ENCODE data around the gene TNPO3.

TNPO3 gene

GRCh38 chr7:128937647-128938543, 117.0 kb downstream of the TNPO3 start, which contains the start of gene IRF5:
IRF5 (plus strand) TSS chr7:128937927; CDS start chr7:128942082, 4,155 bp downstream.
- no peak for FAIRE-seq

GRCh38 chr7:128937271-128937646, 117.7 kb downstream of the TNPO3 start:
- no peak for FAIRE-seq

- no peak for FAIRE-seq
These were observed 118.1 kb downstream of the TNPO3 start for GRCh38 chr7:128936798-128937197.

DNA sequence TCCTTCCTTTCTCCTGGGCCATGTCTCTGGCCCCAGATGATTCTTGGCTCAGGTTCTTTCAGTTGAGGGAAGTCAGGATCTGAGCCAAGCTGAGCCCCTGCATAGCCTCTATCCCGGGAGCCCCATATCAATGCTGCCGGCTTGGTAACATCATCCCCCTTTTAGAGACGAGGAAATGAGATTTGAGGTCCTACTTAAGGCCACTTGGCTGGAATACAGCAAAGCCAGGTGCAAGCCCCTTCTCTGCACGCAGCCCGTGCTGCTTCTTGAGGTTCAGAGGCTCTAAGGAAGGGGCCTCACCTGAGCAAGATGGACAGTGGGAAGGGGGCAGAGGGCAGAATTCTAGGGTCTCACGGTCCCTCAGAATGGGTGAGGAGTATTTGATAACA, 119.6 kb downstream of the TNPO3 start:
- FAIRE-seq = no peak

GRCh38 chr7:128934361-128935341, 120.3 kb downstream of the TNPO3 start:
- FAIRE-seq = no peak

DNA sequence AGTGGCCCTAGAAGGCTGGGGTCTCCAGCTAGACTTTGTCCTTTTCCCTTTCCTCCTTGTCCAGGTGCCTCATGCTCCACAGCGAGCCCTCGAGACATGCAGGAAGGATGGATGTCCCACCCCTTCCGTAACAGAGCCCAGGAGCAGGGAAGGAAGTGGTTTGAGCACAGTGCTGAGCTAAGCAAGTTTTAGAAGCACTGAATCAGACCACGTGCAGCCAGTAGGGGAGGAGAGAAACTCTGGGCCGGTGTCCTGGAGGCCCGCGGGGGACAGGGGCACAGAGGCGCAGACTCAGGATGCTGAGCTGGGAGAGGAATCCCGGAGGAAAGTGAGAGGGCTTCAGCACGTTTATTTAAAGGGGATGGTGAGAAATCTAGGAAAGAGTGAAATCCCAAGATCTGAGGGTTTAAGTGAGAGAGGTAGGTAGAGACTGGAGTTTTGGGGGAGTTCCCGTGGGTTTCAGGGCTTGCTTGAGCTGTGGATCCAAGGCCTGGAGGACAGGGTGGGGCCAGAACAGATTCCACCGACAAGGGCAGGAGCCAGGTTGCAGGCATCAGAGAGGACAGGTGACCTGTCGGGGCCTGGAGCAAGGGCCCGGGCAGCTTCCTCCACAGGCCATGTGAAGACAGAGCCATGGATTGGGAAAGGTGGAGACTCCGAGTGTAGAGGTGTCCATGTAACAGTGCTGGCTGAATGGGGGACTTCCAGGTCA, 121.6 kb downstream of the TNPO3 start:
- FAIRE-seq = no peak

DNA sequence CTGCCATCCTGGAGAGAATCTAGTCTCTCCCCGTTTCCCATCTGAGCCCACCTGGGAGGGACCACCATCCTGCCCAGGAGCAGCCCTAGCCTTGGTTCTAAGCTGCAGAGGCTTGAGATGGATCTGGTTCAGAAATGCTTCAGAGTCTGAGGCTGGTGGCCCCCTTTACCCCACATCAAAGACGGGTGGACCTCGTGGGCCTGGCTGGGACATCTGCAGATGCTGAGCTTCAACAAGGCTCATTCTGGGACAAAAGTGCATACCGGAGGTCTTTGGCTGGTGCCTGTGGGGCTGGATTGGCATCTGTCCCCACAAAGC, 122.1 kb downstream of the TNPO3 start:
- no peak for FAIRE-seq

DNA sequence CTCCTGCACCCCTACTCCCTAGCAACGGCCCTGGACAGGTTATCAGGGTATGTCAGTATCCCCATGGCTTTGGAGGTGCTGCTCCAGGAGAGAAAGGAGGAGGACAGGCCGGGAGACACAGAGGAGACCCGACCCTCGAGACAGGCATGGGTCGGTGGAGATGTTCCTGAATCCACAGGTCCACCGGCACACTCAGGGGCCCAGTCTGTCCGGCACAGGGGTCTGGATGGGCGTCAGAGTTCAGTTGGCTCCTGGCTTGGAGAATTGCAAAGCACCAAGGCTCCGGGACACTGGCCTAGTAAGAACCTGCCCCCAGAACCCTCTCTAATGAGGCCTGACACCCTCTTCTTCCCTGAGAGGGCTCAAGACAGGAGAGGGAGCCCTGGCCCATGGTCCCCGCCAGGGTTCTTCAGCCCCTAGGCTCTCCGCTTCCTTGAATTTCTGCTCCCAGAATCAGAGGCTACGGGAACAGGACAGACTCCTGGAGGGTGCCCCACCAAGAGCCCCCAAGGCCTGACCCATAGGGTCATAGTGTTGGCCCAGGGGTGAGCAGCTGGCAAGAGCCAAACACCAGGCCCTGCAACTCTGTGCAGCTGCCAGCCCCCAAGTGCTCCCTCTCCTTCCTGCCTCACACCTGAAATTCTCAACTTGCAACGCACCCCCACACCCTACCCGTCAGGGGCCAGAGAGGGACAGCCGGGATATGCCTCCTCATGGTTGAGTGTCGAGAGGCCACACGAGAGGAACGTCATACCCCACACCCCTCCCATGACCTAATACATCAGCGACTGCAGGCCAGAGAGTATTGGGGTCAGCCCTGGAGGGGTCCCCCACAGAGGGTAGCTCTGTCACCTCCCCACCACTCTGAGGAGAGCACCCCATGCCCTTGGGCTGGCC, 122.7 kb downstream of the TNPO3 start:
- no peak for FAIRE-seq

DNA sequence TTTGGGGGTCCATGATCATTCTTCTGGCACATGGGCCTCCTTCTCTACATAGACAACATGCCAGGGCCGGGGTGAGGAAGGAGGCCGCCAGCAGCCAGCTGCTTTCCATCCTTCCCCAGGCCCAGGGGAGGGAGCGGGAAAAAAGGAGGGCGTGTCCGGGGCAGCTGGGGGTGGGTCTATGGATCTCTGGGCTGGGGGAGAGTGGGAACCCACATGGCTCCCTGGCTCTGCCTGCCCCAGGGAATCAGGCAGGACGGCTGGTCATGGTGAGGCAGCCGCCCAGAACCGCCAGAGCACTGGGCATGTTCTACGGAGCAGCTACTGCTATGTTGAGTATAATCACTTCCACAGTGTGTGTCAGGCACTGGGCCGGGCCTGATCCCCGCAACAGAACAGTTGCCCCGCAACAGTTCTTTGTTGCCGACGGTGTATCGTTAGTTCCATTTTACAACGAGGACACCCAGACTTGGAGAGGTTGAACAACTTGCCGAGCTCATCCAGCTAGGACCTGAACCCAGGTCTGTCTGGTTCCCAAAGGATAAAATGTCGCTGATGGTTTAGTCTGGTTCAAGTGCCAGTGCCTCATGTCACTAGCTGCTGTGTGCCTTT, 123.6 kb downstream of the TNPO3 start:
- no peak for FAIRE-seq

DNA sequence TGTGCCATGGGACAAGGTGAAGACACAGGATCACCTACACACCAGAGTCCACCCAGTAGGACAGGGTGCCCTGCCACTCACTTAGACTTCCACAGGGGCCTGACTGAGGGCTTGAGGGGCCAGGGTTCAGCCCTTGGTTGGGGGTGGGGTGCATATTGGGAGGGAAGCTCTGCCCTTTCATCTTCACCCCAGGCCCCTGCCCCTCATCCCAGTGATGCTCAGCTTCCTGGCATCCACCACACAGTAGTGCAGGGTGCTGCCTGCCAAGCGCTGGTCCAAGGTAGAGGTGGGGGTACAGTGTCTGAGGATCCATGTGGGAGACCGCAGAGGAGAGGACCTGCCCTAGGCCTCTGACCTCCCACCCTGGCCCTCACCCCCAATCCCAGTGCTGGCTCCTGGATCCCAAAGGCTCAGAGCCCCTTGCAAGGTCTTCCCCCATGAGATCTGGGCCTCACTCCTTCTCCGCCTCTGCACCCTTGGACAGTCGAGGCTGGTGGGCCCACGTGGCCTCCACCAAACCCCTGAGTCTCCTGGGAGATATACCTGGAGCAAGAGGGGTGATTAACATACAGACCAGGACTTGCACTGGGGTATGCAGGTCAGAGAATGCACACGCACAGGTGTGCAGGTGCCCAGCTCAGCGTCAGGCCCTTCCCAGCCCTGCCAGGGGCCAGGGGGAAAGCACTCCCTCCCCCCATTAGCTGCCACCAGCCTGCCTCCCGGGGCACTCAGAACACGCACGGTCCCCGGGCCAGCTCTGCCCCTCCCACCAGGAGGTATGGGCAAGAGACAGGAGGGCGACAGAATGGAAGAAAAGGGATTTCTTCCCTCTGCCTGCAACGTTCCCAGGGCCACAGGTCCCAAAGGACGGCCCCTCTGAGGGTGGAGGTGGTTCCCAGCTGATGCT, 125.8 kb downstream of the TNPO3 start:
- no peak for FAIRE-seq

GRCh38 chr7:128928159-128928813, 126.6 kb downstream of the TNPO3 start:
- no peak for FAIRE-seq

DNA sequence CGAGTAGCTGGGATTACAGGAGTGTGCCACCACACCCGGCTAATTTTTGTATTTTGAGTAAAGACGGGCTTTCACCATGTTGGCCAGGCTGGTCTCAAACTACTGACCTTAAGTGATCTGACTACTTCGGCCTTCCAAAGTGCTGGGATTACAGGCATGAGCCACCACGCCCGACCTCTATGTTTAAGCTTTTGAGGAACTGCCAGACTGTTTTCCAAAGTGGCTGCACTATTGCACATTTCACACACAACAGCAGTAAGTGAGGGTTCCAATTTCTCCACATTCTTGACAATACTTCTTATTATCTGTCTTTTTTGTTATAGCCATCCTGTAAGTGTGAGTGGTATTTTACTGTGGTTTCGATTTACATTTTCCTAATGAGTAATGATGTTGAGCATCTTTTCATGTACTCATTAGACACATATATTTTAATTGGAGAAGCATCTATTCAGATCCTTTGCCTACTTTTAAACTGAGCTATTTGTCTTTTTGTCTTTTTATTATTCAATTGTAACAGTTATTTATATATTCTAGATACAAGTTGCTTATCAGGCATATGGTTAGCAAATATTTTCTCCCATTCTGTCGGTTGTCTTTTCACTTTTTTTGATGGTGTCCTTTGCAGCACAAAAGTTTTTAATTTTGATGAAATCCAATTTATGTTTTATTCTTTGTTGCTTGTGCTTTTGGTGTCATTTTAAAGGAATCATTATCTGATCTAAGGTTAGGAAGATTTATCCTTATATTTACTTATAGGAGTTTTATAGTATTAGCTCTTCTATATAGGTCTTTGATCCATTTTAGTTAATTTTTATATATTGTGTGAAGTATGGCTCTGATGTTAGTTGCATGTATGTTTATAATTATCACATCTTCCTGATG, 130.0 kb downstream of the TNPO3 start:
- peak; percentile 8 for FAIRE-seq

DNA sequence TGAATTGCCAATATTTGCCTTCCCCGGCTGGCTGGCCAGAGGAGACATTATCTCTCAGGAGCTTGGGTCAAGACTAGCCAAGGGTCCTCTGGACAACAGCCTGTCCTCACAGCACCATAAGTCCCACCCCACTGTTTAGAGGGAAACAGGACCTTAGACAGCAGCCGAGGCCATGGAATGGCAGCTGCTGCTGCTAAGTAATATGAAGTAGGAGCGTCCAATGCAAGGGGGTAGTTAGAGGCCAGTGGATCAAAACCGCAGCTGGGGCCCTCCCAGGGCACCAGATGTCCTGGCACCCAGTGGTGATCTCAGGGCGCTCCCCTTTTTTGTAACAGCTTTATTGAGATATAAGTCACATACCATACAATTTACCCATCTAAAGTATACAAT, 131.5 kb downstream of the TNPO3 start:
- no peak for FAIRE-seq

DNA sequence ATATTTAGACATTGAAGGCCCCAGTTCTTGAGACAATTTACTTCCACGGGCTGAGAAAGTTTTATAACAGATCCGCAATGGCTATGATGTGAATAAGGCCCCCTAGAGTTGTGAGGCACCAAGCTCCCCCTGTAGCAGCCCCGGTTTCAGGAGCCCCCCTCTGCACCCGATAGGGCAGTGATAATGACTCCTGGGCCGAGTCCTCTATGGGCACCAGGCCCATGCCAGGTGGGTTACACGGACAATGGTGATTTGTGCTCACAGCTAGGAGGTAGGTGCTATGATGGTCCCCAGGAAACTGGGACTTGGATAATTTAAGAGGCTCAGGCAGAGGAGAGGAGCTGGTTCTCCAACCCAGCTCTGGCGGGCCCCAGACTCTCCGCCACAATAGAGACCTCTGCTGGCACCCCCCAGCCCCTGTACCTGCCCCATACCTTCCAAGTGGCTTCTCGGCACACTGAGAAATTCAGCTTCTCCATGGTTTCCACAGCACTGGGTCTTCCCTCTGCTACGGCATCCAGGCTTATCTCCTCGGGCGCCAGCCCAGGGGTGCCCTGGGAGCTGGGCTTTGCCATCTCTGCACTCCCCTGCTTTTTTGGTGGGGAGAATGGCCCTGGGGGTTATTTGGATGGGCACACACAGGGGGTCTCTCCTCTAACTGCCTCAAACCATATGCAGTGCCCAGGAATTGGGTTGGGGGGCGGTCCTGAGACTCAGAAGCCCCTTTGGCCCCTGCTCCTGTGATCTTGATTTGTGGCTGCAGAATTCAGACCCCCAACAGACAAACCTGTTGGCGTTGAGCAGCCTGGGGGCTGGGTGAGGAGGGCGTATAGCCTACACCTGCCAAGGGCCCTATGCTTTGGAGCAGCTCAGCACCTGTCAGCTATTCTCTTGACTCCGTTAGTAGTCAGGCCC, 132.2 kb downstream of the TNPO3 start:
- FAIRE-seq = no peak

- FAIRE-seq = no peak
These were observed 133.0 kb downstream of the TNPO3 start for GRCh38 chr7:128921866-128922440.

DNA sequence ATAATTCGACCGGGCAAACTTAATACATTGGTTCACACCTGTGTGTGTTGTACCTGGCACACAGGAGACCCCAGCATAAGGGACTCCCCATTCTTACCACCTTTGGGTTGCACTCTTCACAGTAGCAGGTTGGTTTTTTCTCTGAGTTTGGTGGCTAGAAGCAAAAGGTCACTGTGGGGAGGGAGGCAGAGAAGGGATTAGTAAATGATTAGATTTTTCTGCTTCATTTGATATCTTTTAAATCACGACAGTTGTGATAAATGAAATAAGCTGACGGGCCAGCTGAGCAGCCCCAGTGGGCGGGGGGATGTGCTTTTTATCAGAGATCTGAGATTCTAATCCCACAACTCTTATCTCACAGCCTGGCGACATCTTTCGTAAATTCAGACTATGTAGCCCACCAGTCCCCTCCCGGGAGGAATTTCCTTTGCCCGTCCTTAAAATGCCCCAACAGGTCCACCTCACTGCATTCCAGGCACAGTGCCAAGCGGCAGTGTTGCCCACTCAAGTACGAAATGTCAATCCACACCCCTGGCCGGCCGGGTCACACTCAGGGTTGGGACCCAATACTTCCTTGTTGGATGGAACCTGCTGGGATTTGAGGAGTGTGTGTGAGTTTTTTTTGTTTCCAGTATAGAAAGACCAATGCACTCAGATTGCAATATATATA, 133.9 kb downstream of the TNPO3 start:
- FAIRE-seq = no peak

Measured in G401.6 (cell line).